Hepatocyte (in vitro differentiated cells): Measurements from ENCODE around the gene GTF2F1. TPM values are rescaled to one million over a fixed set of nuclear protein-coding genes. Genes with fewer than 3 reads are reported as not detected.

Experiments used
- DNase-seq: peaks from one replicate; pipeline ENCODE4 v3.0.0-alpha.2; 2016; ENCODE audit warnings: low spot score
- H2AFZ ChIP-seq: fragments of 200-600 bp; sonication (generic); 2 replicates; pipeline ENCODE4 v1.6.0; 2016; ENCODE audit warnings: antibody characterized with exemption, mild to moderate bottlenecking
- H3K27ac ChIP-seq: fragments of 200-600 bp; sonication (generic); 2 replicates; pipeline ENCODE4 v1.5.1; 2016; ENCODE audit warnings: mild to moderate bottlenecking
- H3K27me3 ChIP-seq: fragments of 200-600 bp; sonication (generic); 2 replicates; pipeline ENCODE4 v1.6.1; 2016
- H3K36me3 ChIP-seq: fragments of 200-600 bp; sonication (generic); replicated peaks from 2 replicates; pipeline ENCODE4 v1.5.1; 2016; ENCODE audit warnings: low read depth; ENCODE audit not compliant: insufficient read depth
- H3K4me1 ChIP-seq: fragments of 200-600 bp; sonication (generic); 2 replicates; pipeline ENCODE4 v1.5.1; 2016; ENCODE audit warnings: mild to moderate bottlenecking, moderate library complexity; ENCODE audit not compliant: insufficient read depth
- H3K4me2 ChIP-seq: fragments of 200-600 bp; sonication (generic); 2 replicates; pipeline ENCODE4 v1.6.0; 2016
- H3K4me3 ChIP-seq: fragments of 200-600 bp; sonication (generic); 2 replicates; pipeline ENCODE4 v1.5.1; 2016; ENCODE audit warnings: mild to moderate bottlenecking
- H3K79me2 ChIP-seq: fragments of 200-600 bp; sonication (generic); 2 replicates; pipeline ENCODE4 v1.6.0; 2017; ENCODE audit warnings: mild to moderate bottlenecking
- H3K9me2 ChIP-seq: fragments of 200-600 bp; sonication (generic); replicated peaks from 2 replicates; pipeline ENCODE4 v1.6.0; 2017; ENCODE audit warnings: mild to moderate bottlenecking; ENCODE audit not compliant: insufficient read depth
- H3K9me3 ChIP-seq: fragments of 200-600 bp; sonication (generic); 2 replicates; pipeline ENCODE4 v1.5.1; 2016; ENCODE audit warnings: low read depth, mild to moderate bottlenecking
- H4K20me1 ChIP-seq: fragments of 200-600 bp; sonication (generic); 2 replicates; pipeline ENCODE4 v1.6.0; 2016; ENCODE audit warnings: mild to moderate bottlenecking; ENCODE audit not compliant: insufficient read depth, poor library complexity, severe bottlenecking
- EZH2 ChIP-seq: fragments of 200-600 bp; sonication (generic); IDR thresholded peaks from 2 replicates; pipeline ENCODE4 v1.6.1; 2016; ENCODE audit warnings: antibody characterized with exemption, mild to moderate bottlenecking, borderline replicate concordance
- EZH2phosphoT487 ChIP-seq: fragments of 200-600 bp; sonication (generic); IDR thresholded peaks from one replicate; pipeline ENCODE4 v1.6.1; 2018; ENCODE audit warnings: antibody characterized with exemption, mild to moderate bottlenecking, low read depth, moderate library complexity; ENCODE audit not compliant: unreplicated experiment, severe bottlenecking
- whole genome bisulfite sequencing: methylation state at CpG from one replicate; pipeline ENCODE4 v1.1.6; 2016; ENCODE audit warnings: low lambda C conversion rate; ENCODE audit errors: missing lambda C conversion rate; 5-methylcytosine and 5-hydroxymethylcytosine counted together
- polyA plus RNA-seq: library from polyadenylated mRNA; unstranded; fragments of >200 nt; fragmentation: Nextera tagmentation; extraction: Ambion mirVana; gene quantifications from 2 replicates; pipeline ENCODE4 v1.2.1, GENCODE V29; 2016
- total RNA-seq: library from RNA; depleted of rRNA; stranded (reverse); fragments of >200 nt; gene quantifications from 2 replicates; pipeline ENCODE4 v1.2.3, GENCODE V29; 2014
- TF ChIP-seq, protein P1 (sequence below): fragments of 200-600 bp; sonication (generic); IDR thresholded peaks from 2 replicates; pipeline ENCODE4 v1.5.1; 2016; ENCODE audit warnings: antibody characterized with exemption, mild to moderate bottlenecking; ENCODE audit not compliant: poor library complexity

GTF2F1 gene
- total and polyA plus RNA-seq, 2 experiments from 2014 or later, result 44.6 to 47.5 TPM

DNA sequence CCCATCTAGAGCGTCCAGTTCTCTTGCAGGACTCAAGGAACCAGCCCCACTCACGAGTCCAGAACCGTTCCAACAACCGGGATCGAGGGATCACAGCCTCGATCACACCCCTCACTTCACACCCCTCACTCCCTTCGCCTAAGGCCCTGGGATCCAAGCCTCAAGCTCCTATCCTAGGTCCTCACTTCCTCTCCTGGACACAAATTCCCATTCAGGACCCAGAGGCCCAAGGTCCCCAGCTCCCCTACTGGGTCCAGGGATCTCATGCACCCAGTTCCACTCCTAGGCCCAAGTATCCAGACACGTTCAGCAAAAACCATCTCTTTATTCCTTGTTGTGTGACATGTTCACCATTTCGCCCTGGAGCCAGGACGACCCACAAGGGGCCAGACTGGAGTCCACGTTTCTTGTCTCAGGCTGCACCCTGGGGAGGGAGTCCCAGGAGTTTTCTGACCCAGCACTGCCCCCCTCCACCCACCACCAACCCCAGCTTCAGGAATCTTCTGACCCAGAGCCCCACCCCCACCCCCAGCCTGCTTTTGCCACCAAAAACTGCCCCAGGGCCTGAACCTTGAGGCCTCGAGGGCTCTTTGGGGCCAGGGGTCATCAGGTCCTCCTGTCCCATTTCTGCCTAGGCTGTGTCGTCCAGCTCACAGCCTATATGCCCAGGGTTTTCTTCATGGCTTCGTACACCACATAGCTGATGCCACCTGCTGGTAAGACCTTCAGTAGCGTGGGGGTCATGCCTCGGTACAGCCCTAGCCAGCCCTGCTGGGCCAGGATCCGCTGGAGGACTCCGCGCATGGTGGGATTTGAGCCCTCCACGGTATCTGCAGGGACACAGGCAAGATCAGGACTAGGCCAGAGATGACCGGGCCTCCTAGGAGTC, 33.0 kb upstream of the GTF2F1 start:
- H3K9me2 ChIP-seq, result no peaks in the 10 kb centered on the region
- H3K27ac ChIP-seq, result peak overlapping the region; percentile 84
- 96% methylated on average over 21 of the region's 21 CpGs for WGBS
- peaks cover 11% of the 10 kb centered on the region for H3K4me1 ChIP-seq
- H4K20me1 ChIP-seq, result peaks cover 31% of the 10 kb centered on the region
- H2AFZ ChIP-seq, result peak overlapping the region; percentile 49
- no peak overlapping the region for H3K4me3 ChIP-seq
- H3K9me3 ChIP-seq, result no peaks in the 10 kb centered on the region
- DNase-seq, result no peak
- TF ChIP-seq EZH2phosphoT487, result no peak
- TF ChIP-seq EZH2, result no peak
- TF ChIP-seq, protein P1, sequence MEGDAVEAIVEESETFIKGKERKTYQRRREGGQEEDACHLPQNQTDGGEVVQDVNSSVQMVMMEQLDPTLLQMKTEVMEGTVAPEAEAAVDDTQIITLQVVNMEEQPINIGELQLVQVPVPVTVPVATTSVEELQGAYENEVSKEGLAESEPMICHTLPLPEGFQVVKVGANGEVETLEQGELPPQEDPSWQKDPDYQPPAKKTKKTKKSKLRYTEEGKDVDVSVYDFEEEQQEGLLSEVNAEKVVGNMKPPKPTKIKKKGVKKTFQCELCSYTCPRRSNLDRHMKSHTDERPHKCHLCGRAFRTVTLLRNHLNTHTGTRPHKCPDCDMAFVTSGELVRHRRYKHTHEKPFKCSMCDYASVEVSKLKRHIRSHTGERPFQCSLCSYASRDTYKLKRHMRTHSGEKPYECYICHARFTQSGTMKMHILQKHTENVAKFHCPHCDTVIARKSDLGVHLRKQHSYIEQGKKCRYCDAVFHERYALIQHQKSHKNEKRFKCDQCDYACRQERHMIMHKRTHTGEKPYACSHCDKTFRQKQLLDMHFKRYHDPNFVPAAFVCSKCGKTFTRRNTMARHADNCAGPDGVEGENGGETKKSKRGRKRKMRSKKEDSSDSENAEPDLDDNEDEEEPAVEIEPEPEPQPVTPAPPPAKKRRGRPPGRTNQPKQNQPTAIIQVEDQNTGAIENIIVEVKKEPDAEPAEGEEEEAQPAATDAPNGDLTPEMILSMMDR, result no peak
- H3K27me3 ChIP-seq, result no peaks in the 10 kb centered on the region
- H3K36me3 ChIP-seq, result no peaks in the 10 kb centered on the region
- peaks cover 31% of the 10 kb centered on the region for H3K79me2 ChIP-seq
- H3K4me2 ChIP-seq, result peak overlapping the region; percentile 4

DNA sequence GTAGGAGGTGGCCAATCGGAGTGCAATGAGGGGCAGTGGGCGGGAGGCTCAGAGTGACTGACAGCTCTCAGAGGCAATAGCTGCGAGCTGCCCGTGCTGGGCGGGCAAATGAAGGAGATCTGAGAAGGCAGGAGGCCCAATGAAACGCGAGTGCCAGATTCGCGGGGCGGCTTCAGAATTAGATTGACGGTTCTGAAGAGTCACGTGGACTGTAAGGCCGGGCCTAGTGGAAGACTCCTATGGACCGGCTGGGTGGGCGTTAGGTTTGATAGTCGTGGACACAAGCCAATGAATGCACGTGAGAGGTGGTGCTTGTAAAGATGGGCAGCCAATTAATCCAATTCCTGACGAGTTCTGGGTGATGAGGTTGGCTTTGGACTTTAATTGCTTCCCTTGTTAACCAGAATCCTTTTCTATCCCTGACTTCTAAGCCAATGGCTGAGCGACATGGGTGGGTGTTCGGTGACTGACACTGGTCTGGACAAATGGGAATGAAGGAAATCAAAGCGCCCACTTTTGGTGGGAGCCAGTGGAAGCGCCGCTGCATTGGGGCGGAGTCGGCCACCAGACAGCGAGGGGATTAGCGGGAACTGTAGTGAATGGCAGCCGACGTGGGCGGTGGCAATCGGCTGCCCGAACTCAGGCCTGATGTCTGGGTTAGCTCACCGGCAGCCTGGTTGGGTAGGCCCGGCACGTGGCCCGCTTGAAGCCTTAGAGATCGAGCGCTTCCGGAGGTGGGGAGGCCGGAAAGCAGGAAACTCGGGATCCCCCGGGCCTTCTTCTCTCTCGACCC, 32.2 kb upstream of the GTF2F1 start:
- Histone ChIP-seq H3K9me3 (no peaks in the 10 kb centered on the region), H3K27me3 (no peaks in the 10 kb centered on the region), H3K27ac (peak overlapping the region; percentile 84), H3K79me2 (peaks cover 40% of the 10 kb centered on the region), H3K4me3 (no peak overlapping the region), H3K4me1 (peaks cover 11% of the 10 kb centered on the region), H3K4me2 (peak overlapping the region; percentile 4), H3K36me3 (no peaks in the 10 kb centered on the region), H4K20me1 (peaks cover 39% of the 10 kb centered on the region), H3K9me2 (no peaks in the 10 kb centered on the region), H2AFZ (peak overlapping the region; percentile 49)
- DNase-seq, result peak; percentile 100
- 13% methylated on average over 43 of the region's 43 CpGs for WGBS
- TF ChIP-seq, protein P1, result no peak
- no peak for TF ChIP-seq EZH2
- no peak for TF ChIP-seq EZH2phosphoT487

DNA sequence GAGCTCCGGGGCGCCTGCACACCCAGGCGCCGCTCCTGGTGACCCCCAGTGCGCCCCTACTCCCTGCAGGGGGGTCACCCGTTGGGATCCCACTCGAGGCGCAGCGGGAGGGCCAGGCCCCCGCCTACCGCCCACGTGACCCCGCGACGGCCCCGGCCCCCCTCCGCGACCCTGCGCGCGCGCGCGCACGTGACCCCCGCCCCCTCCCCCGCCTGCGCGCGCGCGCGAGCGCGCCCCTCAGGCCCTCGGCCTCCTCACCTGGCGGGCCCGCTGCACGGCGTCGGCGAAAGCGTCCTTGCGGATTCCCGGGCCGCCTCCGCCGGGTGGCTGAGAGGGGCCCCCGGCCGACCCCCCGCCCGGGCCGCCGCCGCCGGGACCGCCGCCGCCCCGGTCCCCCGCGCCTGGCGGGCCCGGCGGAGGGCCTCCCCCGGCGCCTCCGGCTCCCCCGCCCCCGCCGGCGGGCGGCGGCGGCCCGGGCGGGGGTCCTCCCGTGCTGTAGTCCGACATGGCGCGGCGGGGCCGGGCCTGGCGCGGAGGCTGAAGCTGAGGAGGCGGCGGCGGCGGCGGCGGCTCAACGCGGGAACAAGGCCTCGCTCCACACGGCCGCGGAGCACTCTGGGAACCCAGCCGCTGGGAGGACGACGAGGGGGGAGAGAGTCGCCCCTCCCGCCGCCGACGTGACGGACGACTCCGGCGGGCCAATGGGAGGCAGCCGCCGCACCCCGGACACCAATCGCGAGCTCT, 31.4 kb upstream of the GTF2F1 start, which contains the start of gene KHSRP:
TSS of gene KHSRP (minus strand) at position 617 of the 744 bp plus-strand sequence. CDS start at position 507, 110 bp downstream.
- Histone ChIP-seq H3K4me3 (peak within 1 kb of the TSS; percentile 89), H3K4me1 (peaks cover 11% of the 10 kb centered on the region), H3K27me3 (no peaks in the 10 kb centered on the region), H3K27ac (peak within 1 kb of the TSS; percentile 84), H4K20me1 (peaks cover 47% of the 10 kb centered on the region), H3K36me3 (no peaks in the 10 kb centered on the region), H2AFZ (peak within 1 kb of the TSS; percentile 49), H3K9me2 (no peaks in the 10 kb centered on the region), H3K9me3 (no peaks in the 10 kb centered on the region), H3K4me2 (peak within 1 kb of the TSS; percentile 94), H3K79me2 (peaks cover 47% of the 10 kb centered on the region)
- DNase-seq, result peak; percentile 56
- WGBS, result 3% methylated on average over 19 of the region's 114 CpGs
- no peak for TF ChIP-seq EZH2
- TF ChIP-seq, protein P1, result no peak
